Ovary (tissue), 9 donors: Measurements from ENCODE around the gene TACR1. TPM values are rescaled to one million over a fixed set of nuclear protein-coding genes. Genes with fewer than 3 reads are reported as not detected.

Experiments
- DNase-seq, 5 donors: peaks; one replicate each; pipeline ENCODE4 v3.0.0-alpha.2; 2019 to 2020
- H3K27ac ChIP-seq, 2 donors: fragments of 200-600 bp; one replicate each; pipeline versions ENCODE4 v1.5.1 to v1.8.0; 2019 to 2022
- H3K27me3 ChIP-seq: fragments of 200-600 bp; one replicate; pipeline ENCODE4 v1.8.0; 2022
- H3K36me3 ChIP-seq: fragments of 200-600 bp; sonication (generic); one replicate; pipeline ENCODE4 v1.5.1; 2019
- H3K4me1 ChIP-seq: one replicate; pipeline ENCODE4 v1.8.1; 2013; ENCODE audit warnings: mild to moderate bottlenecking, moderate library complexity; ENCODE audit not compliant: insufficient read depth
- H3K4me3 ChIP-seq: fragments of 200-600 bp; sonication (generic); one replicate; pipeline ENCODE4 v1.5.1; 2017
- H3K9me3 ChIP-seq, 2 donors: fragments of 200-600 bp in 1 of 2; sonication (generic) in 1 of 2; one replicate each; pipeline versions ENCODE4 v1.5.1 to v1.8.1; 2013 to 2019; ENCODE audit warnings: mild to moderate bottlenecking in 1 of 2, moderate library complexity in 1 of 2
- CTCF ChIP-seq, 3 donors: fragments of 450-650 bp in 2 of 3; fragments of 200-600 bp in 1 of 3; IDR thresholded peaks; one replicate each; pipeline versions ENCODE4 v1.5.1 to v1.8.0; 2016 to 2022; ENCODE audit warnings: antibody characterized with exemption in 3 of 3, mild to moderate bottlenecking in 1 of 3
- EP300 ChIP-seq: sonication (generic); formaldehyde crosslinking; IDR thresholded peaks from one replicate; pipeline ENCODE4 v1.6.1; 2017; ENCODE audit warnings: antibody characterized with exemption
- POLR2A ChIP-seq: fragments of 450-650 bp; IDR thresholded peaks from one replicate; pipeline ENCODE4 v1.6.1; 2017; ENCODE audit warnings: antibody characterized with exemption, mild to moderate bottlenecking, moderate library complexity
- WGBS, 3 donors: extraction: QIAGEN DNeasy Blood & Tissue Kit in 1 of 3; methylation state at CpG; one replicate each; pipeline versions ENCODE4 v1.1.5 to v1.1.7; 2013 to 2017; 5-methylcytosine and 5-hydroxymethylcytosine counted together
- intact Hi-C, 4 donors: fragments of 100-400 bp; cut with DNase I; formaldehyde crosslinking; loops; one replicate each; pipeline versions ENCODE4 v1.11.0 to v1.15.1; 2022 to 2023
- polyA plus RNA-seq, 2 donors: library from polyadenylated mRNA; stranded (reverse); fragments of 200-250 nt in 1 of 2; fragments of 350-450 nt in 1 of 2; fragmentation: Illumina TruSeq in 1 of 2; extraction: RNeasy Lipid Tissue Mini Kit (QIAGEN cat#74804) in 1 of 2; gene quantifications; one replicate each; pipeline ENCODE4 v1.2.3, GENCODE V29; 2013 to 2014
- total RNA-seq, 7 donors: library from RNA; depleted of rRNA in 2 of 7; stranded (reverse); fragments of >200 nt in 2 of 7; fragmentation: NEBNext Ultra II Directional in 3 of 7; extraction: Animal tissue kit (Norgen Biotek cat#: 25700) in 3 of 7; gene quantifications; one replicate each; pipeline versions ENCODE4 v1.1.0 to v1.2.4, GENCODE V29; 2016 to 2023
- donor health status: DM: no; HTN: no; CAD: no; lungs with moderate emphysema.
- donor health status: DM: no; HTN: no; CAD: no.
- donor health status: Bipolar disorder and iron deficiency.
- donor health status: DM: yes; HTN: yes; CAD: no.
- donor health status: DM: no; HTN: no; CAD: no.
- donor health status: DM: yes; HTN: yes; CAD: no.

The TACR1 gene
- total and polyA plus RNA-seq, 9 donors = 0.43 to 4.4 (median 1.3) TPM

- no peak overlapping the region for H3K27ac ChIP-seq
- H3K27me3 ChIP-seq = no peaks in the 10 kb centered on the region
- no peak overlapping the region for H3K4me3 ChIP-seq
- no peaks in the 10 kb centered on the region for H3K36me3 ChIP-seq
- WGBS, 3 donors = 74 to 82% (median 81%) methylated on average over 1 of the region's 1 CpG
- no peaks in the 10 kb centered on the region for H3K9me3 ChIP-seq
- no peak for DNase-seq
- no peak for TF ChIP-seq EP300
- TF ChIP-seq CTCF (IDR thresholded peaks at IDR 0.05) = no peak
- no peak for TF ChIP-seq POLR2A
- intact Hi-C loops = no loop called here
- H3K4me1 ChIP-seq = no peaks in the 10 kb centered on the region
Measured at GRCh38 chr2:75130171-75130570, 69.1 kb downstream of the TACR1 start.

GRCh38 chr2:75123876-75124275 is 75.4 kb downstream of the TACR1 start:
- TF ChIP-seq CTCF (IDR thresholded peaks at IDR 0.05) (no peak), EP300 (no peak), POLR2A (no peak)
- Histone ChIP-seq H3K4me3 (no peak overlapping the region), H3K36me3 (no peaks in the 10 kb centered on the region), H3K27me3 (no peaks in the 10 kb centered on the region), H3K27ac (no peak overlapping the region), H3K4me1 (no peaks in the 10 kb centered on the region), H3K9me3 (no peaks in the 10 kb centered on the region)
- DNase-seq = no peak
- WGBS, 3 donors = 84 to 88% (median 86%) methylated on average over 6 of the region's 6 CpGs
- intact Hi-C loops = no loop called here

GRCh38 chr2:75113231-75113869 is 86.0 kb downstream of the TACR1 start:
- no peak overlapping the region for H3K4me3 ChIP-seq
- 19 to 29% (median 22%) methylated on average over 4 of the region's 4 CpGs for WGBS, 3 donors
- no peaks in the 10 kb centered on the region for H3K36me3 ChIP-seq
- no peak for DNase-seq
- H3K9me3 ChIP-seq = no peaks in the 10 kb centered on the region
- H3K27me3 ChIP-seq = no peaks in the 10 kb centered on the region
- H3K4me1 ChIP-seq = peaks cover 6% of the 10 kb centered on the region
- H3K27ac ChIP-seq = no peak overlapping the region
- TF ChIP-seq EP300 (no peak), CTCF (IDR thresholded peaks at IDR 0.05) (no peak), POLR2A (no peak)
- intact Hi-C loops = no loop called here

- Histone ChIP-seq H3K27me3 (no peaks in the 10 kb centered on the region), H3K27ac (no peak overlapping the region), H3K36me3 (no peaks in the 10 kb centered on the region), H3K4me1 (peaks cover 6% of the 10 kb centered on the region), H3K9me3 (no peaks in the 10 kb centered on the region), H3K4me3 (no peak overlapping the region)
- no peak for DNase-seq
- intact Hi-C loops = no loop called here
- 14 to 45% (median 16%) methylated on average over 9 of the region's 9 CpGs for WGBS, 3 donors
- no peak for TF ChIP-seq CTCF (IDR thresholded peaks at IDR 0.05)
- TF ChIP-seq POLR2A = no peak
- no peak for TF ChIP-seq EP300
Measured at GRCh38 chr2:75108937-75109482, 90.3 kb downstream of the TACR1 start.
